ENCODE data around the gene AGBL4. TPM values are rescaled to one million over a fixed set of nuclear protein-coding genes. Genes with fewer than 3 reads are reported as not detected.
A peak's percentile ranks its signal among the peaks of the same experiment; 100 is the strongest.

AGBL4 gene
- total RNA-seq (2021; ENCODE audit: unreplicated experiment) (not detected), Bru-seq, nascent RNA (percentile 2 among the genes with signal in this experiment), BruChase-seq, experiment 1, labeled RNA remaining after a 6-hour chase (percentile 1 among the genes with signal in this experiment), BruChase-seq, experiment 2, labeled RNA remaining after a 2-hour chase (percentile 2 among the genes with signal in this experiment)
- not detected in 2 replicates for polyA plus RNA-seq (2012)
- long read RNA-seq: 0 reads

DNA sequence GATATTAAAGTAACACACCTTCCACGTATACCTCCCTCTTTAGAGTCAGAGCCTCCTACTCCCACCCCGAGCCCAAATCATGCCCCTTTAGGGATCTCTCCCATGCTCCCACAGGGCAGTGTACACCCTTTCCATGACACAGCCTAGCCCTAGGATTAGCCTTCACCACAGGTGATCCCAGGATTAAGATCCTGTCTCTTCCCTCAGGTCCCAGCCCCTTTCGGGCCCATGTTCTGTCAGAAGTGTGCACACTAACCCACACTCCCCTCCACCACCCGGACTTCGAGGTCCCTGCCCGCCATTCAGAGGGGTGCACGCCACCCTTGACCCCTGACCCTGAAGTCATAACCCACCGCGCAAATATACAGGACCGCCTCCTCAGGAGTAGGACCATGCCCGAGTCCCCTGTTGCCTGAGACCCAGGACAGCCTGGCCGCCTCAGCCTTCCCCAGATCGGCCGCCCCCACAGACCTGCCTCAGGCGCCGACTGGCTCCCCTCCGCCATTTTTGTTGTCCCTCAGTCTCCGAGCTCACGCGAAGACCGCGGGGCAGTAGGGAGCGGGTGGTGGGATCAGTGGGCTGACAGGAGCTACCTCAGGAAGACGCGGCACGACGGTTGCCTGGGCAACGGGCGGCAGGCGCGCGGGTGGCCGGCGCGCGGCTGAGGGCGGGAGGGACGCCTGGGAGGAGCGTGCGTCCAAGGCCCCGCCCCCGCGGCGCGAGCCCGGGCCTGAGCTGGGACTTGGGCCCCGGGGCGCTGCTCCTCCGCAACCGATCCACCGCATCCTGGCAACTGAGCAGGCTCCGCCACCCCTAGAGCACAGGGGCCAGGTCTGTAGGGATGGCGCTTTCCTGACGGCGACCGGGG is at the start of gene AGBL4:
TSS of gene AGBL4 (minus strand) at position 663 of the 868 bp plus-strand sequence.
- Histone ChIP-seq H3K4me2 (ENCODE audit: low read length) (no peak within 1 kb of the TSS), H2AFZ (ENCODE audit: low read depth, low read length, poor library complexity, severe bottlenecking) (no peak within 1 kb of the TSS), H3K9me2 (ENCODE audit: insufficient read depth) (no peaks in the 10 kb centered on the region), H3K36me3 (ENCODE audit: control insufficient read depth in 1 of 2, insufficient read depth in 2 of 2, low read length in 2 of 2) (no peaks in the 10 kb centered on the region), H3K4me1 (ENCODE audit: control insufficient read depth in 1 of 2, insufficient read depth in 2 of 2, low read length in 2 of 2) (no peaks in the 10 kb centered on the region), H3K4me3 (replicated peaks in 1 of 2; ENCODE audit: low read depth in 1 of 2, low read length in 2 of 2) (no peak within 1 kb of the TSS), H3K79me2 (ENCODE audit: insufficient read depth, low read length) (no peaks in the 10 kb centered on the region), H3K27me3 (ENCODE audit: insufficient read depth, low read length) (no peaks in the 10 kb centered on the region), H3K9me3 (ENCODE audit: control insufficient read depth in 1 of 2, insufficient read depth in 1 of 2, low read depth in 1 of 2, low read length in 2 of 2) (no peaks in the 10 kb centered on the region), H4K20me1 (ENCODE audit: insufficient read depth) (no peaks in the 10 kb centered on the region), H3K27ac (ENCODE audit: low read depth, low read length) (no peak within 1 kb of the TSS), H3K9ac (ENCODE audit: low read length) (no peak within 1 kb of the TSS)
- ATAC-seq: no peak
- ChIA-PET CTCF (no interaction called here), POLR2A (no interaction called here), RAD21 (ENCODE audit: low non-redundant PET in 1 of 2, low total read pairs in 2 of 2, uncharacterized antibody in 2 of 2, unreplicated experiment in 2 of 2) (no interaction called here)
- BruUV-seq (replicated peaks): no TSS peak
- DNase-seq (ENCODE audit: low read depth, low spot score): no peak
- no peak for TF ChIP-seq EGR1 (IDR thresholded peaks at IDR 0.05; ENCODE audit: low read depth)
- TF ChIP-seq, protein P1, sequence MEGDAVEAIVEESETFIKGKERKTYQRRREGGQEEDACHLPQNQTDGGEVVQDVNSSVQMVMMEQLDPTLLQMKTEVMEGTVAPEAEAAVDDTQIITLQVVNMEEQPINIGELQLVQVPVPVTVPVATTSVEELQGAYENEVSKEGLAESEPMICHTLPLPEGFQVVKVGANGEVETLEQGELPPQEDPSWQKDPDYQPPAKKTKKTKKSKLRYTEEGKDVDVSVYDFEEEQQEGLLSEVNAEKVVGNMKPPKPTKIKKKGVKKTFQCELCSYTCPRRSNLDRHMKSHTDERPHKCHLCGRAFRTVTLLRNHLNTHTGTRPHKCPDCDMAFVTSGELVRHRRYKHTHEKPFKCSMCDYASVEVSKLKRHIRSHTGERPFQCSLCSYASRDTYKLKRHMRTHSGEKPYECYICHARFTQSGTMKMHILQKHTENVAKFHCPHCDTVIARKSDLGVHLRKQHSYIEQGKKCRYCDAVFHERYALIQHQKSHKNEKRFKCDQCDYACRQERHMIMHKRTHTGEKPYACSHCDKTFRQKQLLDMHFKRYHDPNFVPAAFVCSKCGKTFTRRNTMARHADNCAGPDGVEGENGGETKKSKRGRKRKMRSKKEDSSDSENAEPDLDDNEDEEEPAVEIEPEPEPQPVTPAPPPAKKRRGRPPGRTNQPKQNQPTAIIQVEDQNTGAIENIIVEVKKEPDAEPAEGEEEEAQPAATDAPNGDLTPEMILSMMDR (IDR thresholded peaks at IDR 0.05 in 2 of 3, conservative IDR thresholded peaks at IDR 0.05 in 1 of 3; ENCODE audit: borderline replicate concordance in 1 of 3, insufficient read depth in 1 of 3, low read depth in 2 of 3, low read length in 2 of 3): no peak
- intact Hi-C loops (cut with micrococcal nuclease): no loop called here

DNA sequence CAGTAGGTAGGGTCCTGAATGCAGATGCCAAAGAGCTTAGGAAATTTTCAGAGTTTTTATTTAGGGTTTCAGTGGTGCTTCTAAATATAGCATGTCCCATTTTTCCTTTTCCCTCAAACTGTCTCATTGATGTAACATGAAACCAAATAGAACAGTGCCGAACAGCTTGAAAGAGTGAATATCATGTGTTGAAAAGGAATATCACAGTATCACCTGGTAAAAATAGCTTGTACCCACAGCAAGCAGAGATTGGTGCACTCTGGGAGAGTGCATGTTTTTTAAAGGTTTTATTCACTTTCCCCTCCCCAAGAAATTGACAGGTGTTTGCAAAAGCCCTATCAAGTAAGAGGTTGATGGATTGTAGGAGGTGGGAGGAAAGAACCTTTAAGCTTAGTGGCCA is 43.1 kb upstream of the AGBL4 start:
- BruUV-seq (replicated peaks): no TSS peak
- H3K36me3 ChIP-seq (ENCODE audit: control insufficient read depth in 1 of 2, insufficient read depth in 2 of 2, low read length in 2 of 2): no peaks in the 10 kb centered on the region
- H3K27ac ChIP-seq (ENCODE audit: low read depth, low read length): no peak overlapping the region
- H3K4me3 ChIP-seq (replicated peaks in 1 of 2; ENCODE audit: low read depth in 1 of 2, low read length in 2 of 2): no peak overlapping the region
- H3K4me1 ChIP-seq (ENCODE audit: control insufficient read depth in 1 of 2, insufficient read depth in 2 of 2, low read length in 2 of 2): no peaks in the 10 kb centered on the region
- intact Hi-C loops (cut with micrococcal nuclease): no loop called here
- RAD21 ChIA-PET (ENCODE audit: low non-redundant PET in 1 of 2, low total read pairs in 2 of 2, uncharacterized antibody in 2 of 2, unreplicated experiment in 2 of 2): no interaction called here
- ATAC-seq: no peak
- no peak for DNase-seq (ENCODE audit: low read depth, low spot score)
- H3K9me3 ChIP-seq (ENCODE audit: control insufficient read depth in 1 of 2, insufficient read depth in 1 of 2, low read depth in 1 of 2, low read length in 2 of 2): no peaks in the 10 kb centered on the region
- H3K9ac ChIP-seq (ENCODE audit: low read length): no peak overlapping the region
- H3K4me2 ChIP-seq (ENCODE audit: low read length): no peak overlapping the region
- H3K79me2 ChIP-seq (ENCODE audit: insufficient read depth, low read length): no peaks in the 10 kb centered on the region
- H3K9me2 ChIP-seq (ENCODE audit: insufficient read depth): no peaks in the 10 kb centered on the region
- POLR2A ChIA-PET: no interaction called here
- H3K27me3 ChIP-seq (ENCODE audit: insufficient read depth, low read length): no peaks in the 10 kb centered on the region
- no peaks in the 10 kb centered on the region for H4K20me1 ChIP-seq (ENCODE audit: insufficient read depth)
- CTCF ChIA-PET: no interaction called here
- no peak overlapping the region for H2AFZ ChIP-seq (ENCODE audit: low read depth, low read length, poor library complexity, severe bottlenecking)
- TF ChIP-seq POLR2AphosphoS5 (IDR thresholded peaks at IDR 0.05; ENCODE audit: low read depth, low read length): no peak
- TF ChIP-seq POLR2A (IDR thresholded peaks at IDR 0.05; ENCODE audit: borderline replicate concordance, extremely low read depth, insufficient read depth, insufficient read length): no peak
- TF ChIP-seq TCF7L2 (IDR thresholded peaks at IDR 0.05; ENCODE audit: borderline replicate concordance, extremely low read depth, insufficient read depth, insufficient read length): no peak
- no peak for TF ChIP-seq CBX3 (IDR thresholded peaks at IDR 0.05; ENCODE audit: low read depth)
- no peak for TF ChIP-seq ZFX (IDR thresholded peaks at IDR 0.05)
- TF ChIP-seq, protein P2, sequence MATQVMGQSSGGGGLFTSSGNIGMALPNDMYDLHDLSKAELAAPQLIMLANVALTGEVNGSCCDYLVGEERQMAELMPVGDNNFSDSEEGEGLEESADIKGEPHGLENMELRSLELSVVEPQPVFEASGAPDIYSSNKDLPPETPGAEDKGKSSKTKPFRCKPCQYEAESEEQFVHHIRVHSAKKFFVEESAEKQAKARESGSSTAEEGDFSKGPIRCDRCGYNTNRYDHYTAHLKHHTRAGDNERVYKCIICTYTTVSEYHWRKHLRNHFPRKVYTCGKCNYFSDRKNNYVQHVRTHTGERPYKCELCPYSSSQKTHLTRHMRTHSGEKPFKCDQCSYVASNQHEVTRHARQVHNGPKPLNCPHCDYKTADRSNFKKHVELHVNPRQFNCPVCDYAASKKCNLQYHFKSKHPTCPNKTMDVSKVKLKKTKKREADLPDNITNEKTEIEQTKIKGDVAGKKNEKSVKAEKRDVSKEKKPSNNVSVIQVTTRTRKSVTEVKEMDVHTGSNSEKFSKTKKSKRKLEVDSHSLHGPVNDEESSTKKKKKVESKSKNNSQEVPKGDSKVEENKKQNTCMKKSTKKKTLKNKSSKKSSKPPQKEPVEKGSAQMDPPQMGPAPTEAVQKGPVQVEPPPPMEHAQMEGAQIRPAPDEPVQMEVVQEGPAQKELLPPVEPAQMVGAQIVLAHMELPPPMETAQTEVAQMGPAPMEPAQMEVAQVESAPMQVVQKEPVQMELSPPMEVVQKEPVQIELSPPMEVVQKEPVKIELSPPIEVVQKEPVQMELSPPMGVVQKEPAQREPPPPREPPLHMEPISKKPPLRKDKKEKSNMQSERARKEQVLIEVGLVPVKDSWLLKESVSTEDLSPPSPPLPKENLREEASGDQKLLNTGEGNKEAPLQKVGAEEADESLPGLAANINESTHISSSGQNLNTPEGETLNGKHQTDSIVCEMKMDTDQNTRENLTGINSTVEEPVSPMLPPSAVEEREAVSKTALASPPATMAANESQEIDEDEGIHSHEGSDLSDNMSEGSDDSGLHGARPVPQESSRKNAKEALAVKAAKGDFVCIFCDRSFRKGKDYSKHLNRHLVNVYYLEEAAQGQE (IDR thresholded peaks at IDR 0.05; ENCODE audit: low read depth): no peak
- TF ChIP-seq ELF1 (IDR thresholded peaks at IDR 0.05; ENCODE audit: borderline replicate concordance, low read depth): no peak
- TF ChIP-seq EZH2 (IDR thresholded peaks at IDR 0.05): no peak
- TF ChIP-seq, protein P3, sequence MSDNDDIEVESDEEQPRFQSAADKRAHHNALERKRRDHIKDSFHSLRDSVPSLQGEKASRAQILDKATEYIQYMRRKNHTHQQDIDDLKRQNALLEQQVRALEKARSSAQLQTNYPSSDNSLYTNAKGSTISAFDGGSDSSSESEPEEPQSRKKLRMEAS (IDR thresholded peaks at IDR 0.05): no peak
- no peak for TF ChIP-seq ZNF274 (IDR thresholded peaks at IDR 0.05; ENCODE audit: low read depth, low read length)
- TF ChIP-seq SRF (IDR thresholded peaks at IDR 0.05; ENCODE audit: low read depth): no peak
- TF ChIP-seq SP1 (IDR thresholded peaks at IDR 0.05; ENCODE audit: low read depth): no peak
- TF ChIP-seq RAD21 (IDR thresholded peaks at IDR 0.05; ENCODE audit: low read depth): no peak

Data from HCT116 (cell line).